Stomach (tissue), 9 donors: ENCODE data around the gene OGFR. TPM values are rescaled to one million over a fixed set of nuclear protein-coding genes. Genes with fewer than 3 reads are reported as not detected.

ENCODE experiments used
- DNase-seq, 2 donors: peaks; one replicate each; pipeline versions ENCODE4 v3.0.0 to v3.0.0-alpha.2; 2013 to 2019
- H3K27ac ChIP-seq, 5 donors: fragments of 200-600 bp in 4 of 5; sonication (generic) in 4 of 5; one replicate each; pipeline ENCODE4 v1.5.1; 2013 to 2019; ENCODE audit warnings: mild to moderate bottlenecking in 1 of 5, moderate library complexity in 1 of 5
- H3K27me3 ChIP-seq, 3 donors: fragments of 200-600 bp; sonication (generic); one replicate each; pipeline ENCODE4 v1.5.1; 2017 to 2019; ENCODE audit warnings: mixed run types in 1 of 3
- H3K36me3 ChIP-seq, 4 donors: fragments of 200-600 bp; sonication (generic); 1 replicate in 3 of 4; 2 replicates in 1 of 4; pipeline ENCODE4 v1.5.1; 2016 to 2019
- H3K4me1 ChIP-seq, 4 donors: fragments of 200-600 bp; sonication (generic); one replicate each; pipeline ENCODE4 v1.5.1; 2016 to 2019
- H3K4me3 ChIP-seq, 4 donors: fragments of 200-600 bp; sonication (generic) in 3 of 4; one replicate each; pipeline ENCODE4 v1.5.1; 2016 to 2019; ENCODE audit warnings: mild to moderate bottlenecking in 1 of 4
- H3K9me3 ChIP-seq, 4 donors: fragments of 200-600 bp; sonication (generic); one replicate each; pipeline ENCODE4 v1.5.1; 2016 to 2019
- EP300 ChIP-seq: sonication (generic); formaldehyde crosslinking; IDR thresholded peaks from one replicate; pipeline ENCODE4 v1.6.1; 2017; ENCODE audit warnings: antibody characterized with exemption
- POLR2A ChIP-seq, 4 donors: fragments of 450-650 bp; IDR thresholded peaks; one replicate each; pipeline ENCODE4 v1.6.1; 2016; ENCODE audit warnings: antibody characterized with exemption in 4 of 4, control low read depth in 2 of 4, mild to moderate bottlenecking in 1 of 4, moderate library complexity in 1 of 4
- POLR2AphosphoS5 ChIP-seq, 3 donors: sonication (generic); formaldehyde crosslinking; IDR thresholded peaks; one replicate each; pipeline ENCODE4 v1.6.1; 2016; ENCODE audit warnings: antibody characterized with exemption in 3 of 3
- WGBS, 5 donors: extraction: QIAGEN DNeasy Blood & Tissue Kit in 3 of 5; methylation state at CpG; one replicate each; pipeline versions ENCODE4 v1.1.5 to v1.1.7; 2013 to 2018; 5-methylcytosine and 5-hydroxymethylcytosine counted together
- intact Hi-C: fragments of 100-400 bp; cut with DNase I; formaldehyde crosslinking; loops from one replicate; pipeline ENCODE4 v1.15.1; 2023; ENCODE audit warnings: low total_unique reads
- polyA plus RNA-seq, 3 donors: library from polyadenylated mRNA; stranded (reverse); fragments of 200-250 nt; gene quantifications; one replicate each; pipeline ENCODE4 v1.2.3, GENCODE V29; 2013
- total RNA-seq, 5 donors: library from RNA; depleted of rRNA; stranded (reverse); fragments of >200 nt; gene quantifications; one replicate each; pipeline versions ENCODE4 v1.1.0 to v1.2.3, GENCODE V29; 2014 to 2016
- TF ChIP-seq, protein P1 (sequence below), 7 experiments: fragments of 450-650 bp in 4 of 7; fragments of 200-600 bp in 3 of 7; sonication (generic) in 3 of 7; IDR thresholded peaks; one replicate each; pipeline ENCODE4 v1.5.1; 2016 to 2019; ENCODE audit warnings: antibody characterized with exemption in 7 of 7, control low read depth in 2 of 7, mild to moderate bottlenecking in 1 of 7
- donor health status: healthy with polysubstance abuse.
- donor health status: Bipolar disorder and iron deficiency.
- donor health status: healthy.

The OGFR gene
- total and polyA plus RNA-seq, 8 donors = 20.1 to 75.3 (median 42.3) TPM

DNA sequence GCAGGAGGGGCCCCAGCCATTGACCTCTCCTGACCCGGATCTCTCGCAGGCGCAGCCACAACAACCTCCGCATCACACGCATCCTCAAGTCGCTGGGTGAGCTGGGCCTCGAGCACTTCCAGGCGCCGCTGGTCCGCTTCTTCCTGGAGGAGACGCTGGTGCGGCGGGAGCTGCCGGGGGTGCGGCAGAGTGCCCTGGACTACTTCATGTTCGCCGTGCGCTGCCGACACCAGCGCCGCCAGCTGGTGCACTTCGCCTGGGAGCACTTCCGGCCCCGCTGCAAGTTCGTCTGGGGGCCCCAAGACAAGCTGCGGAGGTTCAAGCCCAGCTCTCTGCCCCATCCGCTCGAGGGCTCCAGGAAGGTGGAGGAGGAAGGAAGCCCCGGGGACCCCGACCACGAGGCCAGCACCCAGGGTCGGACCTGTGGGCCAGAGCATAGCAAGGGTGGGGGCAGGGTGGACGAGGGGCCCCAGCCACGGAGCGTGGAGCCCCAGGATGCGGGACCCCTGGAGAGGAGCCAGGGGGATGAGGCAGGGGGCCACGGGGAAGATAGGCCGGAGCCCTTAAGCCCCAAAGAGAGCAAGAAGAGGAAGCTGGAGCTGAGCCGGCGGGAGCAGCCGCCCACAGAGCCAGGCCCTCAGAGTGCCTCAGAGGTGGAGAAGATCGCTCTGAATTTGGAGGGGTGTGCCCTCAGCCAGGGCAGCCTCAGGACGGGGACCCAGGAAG is 7.7 kb downstream of the OGFR start:
- TF ChIP-seq POLR2A (IDR thresholded peaks at IDR 0.05) = no peak
- no peak for TF ChIP-seq EP300
- TF ChIP-seq, protein P1, sequence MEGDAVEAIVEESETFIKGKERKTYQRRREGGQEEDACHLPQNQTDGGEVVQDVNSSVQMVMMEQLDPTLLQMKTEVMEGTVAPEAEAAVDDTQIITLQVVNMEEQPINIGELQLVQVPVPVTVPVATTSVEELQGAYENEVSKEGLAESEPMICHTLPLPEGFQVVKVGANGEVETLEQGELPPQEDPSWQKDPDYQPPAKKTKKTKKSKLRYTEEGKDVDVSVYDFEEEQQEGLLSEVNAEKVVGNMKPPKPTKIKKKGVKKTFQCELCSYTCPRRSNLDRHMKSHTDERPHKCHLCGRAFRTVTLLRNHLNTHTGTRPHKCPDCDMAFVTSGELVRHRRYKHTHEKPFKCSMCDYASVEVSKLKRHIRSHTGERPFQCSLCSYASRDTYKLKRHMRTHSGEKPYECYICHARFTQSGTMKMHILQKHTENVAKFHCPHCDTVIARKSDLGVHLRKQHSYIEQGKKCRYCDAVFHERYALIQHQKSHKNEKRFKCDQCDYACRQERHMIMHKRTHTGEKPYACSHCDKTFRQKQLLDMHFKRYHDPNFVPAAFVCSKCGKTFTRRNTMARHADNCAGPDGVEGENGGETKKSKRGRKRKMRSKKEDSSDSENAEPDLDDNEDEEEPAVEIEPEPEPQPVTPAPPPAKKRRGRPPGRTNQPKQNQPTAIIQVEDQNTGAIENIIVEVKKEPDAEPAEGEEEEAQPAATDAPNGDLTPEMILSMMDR (IDR thresholded peaks at IDR 0.05) = no peak
- TF ChIP-seq POLR2AphosphoS5 (IDR thresholded peaks at IDR 0.05) = no peak
- WGBS, 5 donors = 86 to 91% (median 89%) methylated on average over 41 to 43 of the region's 43 CpGs
- H3K27ac ChIP-seq = no peak overlapping the region
- H3K4me1 ChIP-seq = peaks cover 21 to 39% (median 38%) of the 10 kb centered on the region in 4 donors
- no peak overlapping the region for H3K4me3 ChIP-seq
- H3K27me3 ChIP-seq = peaks cover 17 to 35% (median 32%) of the 10 kb centered on the region in 3 donors
- peaks cover 59 to 68% (median 67%) of the 10 kb centered on the region in 4 donors for H3K36me3 ChIP-seq
- no peaks in the 10 kb centered on the region for H3K9me3 ChIP-seq
- intact Hi-C loops = no loop called here
- no peak for DNase-seq

DNA sequence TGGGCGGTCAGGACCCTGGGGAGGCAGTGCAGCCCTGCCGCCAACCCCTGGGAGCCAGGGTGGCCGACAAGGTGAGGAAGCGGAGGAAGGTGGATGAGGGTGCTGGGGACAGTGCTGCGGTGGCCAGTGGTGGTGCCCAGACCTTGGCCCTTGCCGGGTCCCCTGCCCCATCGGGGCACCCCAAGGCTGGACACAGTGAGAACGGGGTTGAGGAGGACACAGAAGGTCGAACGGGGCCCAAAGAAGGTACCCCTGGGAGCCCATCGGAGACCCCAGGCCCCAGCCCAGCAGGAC is 8.2 kb downstream of the OGFR start:
- Histone ChIP-seq H3K36me3 (peaks cover 56 to 63% (median 62%) of the 10 kb centered on the region in 4 donors), H3K4me1 (peaks cover 20 to 38% (median 38%) of the 10 kb centered on the region in 4 donors), H3K27ac (no peak overlapping the region), H3K27me3 (peaks cover 19 to 40% (median 37%) of the 10 kb centered on the region in 3 donors), H3K9me3 (no peaks in the 10 kb centered on the region), H3K4me3 (no peak overlapping the region)
- TF ChIP-seq, protein P1 (IDR thresholded peaks at IDR 0.05) = no peak
- TF ChIP-seq POLR2A (IDR thresholded peaks at IDR 0.05) (no peak), POLR2AphosphoS5 (IDR thresholded peaks at IDR 0.05) (no peak), EP300 (no peak)
- 91 to 98% (median 94%) methylated on average over 4 to 11 of the region's 11 CpGs for WGBS, 5 donors
- intact Hi-C loops = no loop called here
- DNase-seq = no peak

DNA sequence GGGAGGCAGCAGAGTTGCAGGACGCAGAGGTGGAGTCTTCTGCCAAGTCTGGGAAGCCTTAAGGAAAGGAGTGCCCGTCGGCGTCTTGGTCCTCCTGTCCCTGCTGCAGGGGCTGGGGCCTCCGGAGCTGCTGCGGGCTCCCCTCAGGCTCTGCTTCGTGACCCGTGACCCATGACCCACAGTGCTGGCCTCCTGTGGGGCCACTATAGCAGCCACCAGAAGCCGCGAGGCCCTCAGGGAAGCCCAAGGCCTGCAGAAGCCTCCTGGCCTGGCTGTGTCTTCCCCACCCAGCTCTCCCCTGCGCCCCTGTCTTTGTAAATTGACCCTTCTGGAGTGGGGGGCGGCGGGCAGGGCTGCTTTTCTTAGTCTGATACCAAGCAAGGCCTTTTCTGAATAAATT is 9.0 kb downstream of the OGFR start:
- DNase-seq = no peak
- Histone ChIP-seq H3K36me3 (peaks cover 49 to 56% (median 55%) of the 10 kb centered on the region in 4 donors), H3K4me1 (peaks cover 23 to 40% (median 38%) of the 10 kb centered on the region in 4 donors), H3K4me3 (no peak overlapping the region), H3K27me3 (peaks cover 22 to 48% (median 38%) of the 10 kb centered on the region in 3 donors), H3K27ac (no peak overlapping the region), H3K9me3 (no peaks in the 10 kb centered on the region)
- 85 to 90% (median 88%) methylated on average over 10 to 13 of the region's 13 CpGs for WGBS, 5 donors
- intact Hi-C loops = no loop called here
- TF ChIP-seq POLR2AphosphoS5 (IDR thresholded peaks at IDR 0.05) = no peak
- TF ChIP-seq, protein P1 (IDR thresholded peaks at IDR 0.05) = no peak
- TF ChIP-seq POLR2A (IDR thresholded peaks at IDR 0.05) = no peak
- TF ChIP-seq EP300 = no peak

DNA sequence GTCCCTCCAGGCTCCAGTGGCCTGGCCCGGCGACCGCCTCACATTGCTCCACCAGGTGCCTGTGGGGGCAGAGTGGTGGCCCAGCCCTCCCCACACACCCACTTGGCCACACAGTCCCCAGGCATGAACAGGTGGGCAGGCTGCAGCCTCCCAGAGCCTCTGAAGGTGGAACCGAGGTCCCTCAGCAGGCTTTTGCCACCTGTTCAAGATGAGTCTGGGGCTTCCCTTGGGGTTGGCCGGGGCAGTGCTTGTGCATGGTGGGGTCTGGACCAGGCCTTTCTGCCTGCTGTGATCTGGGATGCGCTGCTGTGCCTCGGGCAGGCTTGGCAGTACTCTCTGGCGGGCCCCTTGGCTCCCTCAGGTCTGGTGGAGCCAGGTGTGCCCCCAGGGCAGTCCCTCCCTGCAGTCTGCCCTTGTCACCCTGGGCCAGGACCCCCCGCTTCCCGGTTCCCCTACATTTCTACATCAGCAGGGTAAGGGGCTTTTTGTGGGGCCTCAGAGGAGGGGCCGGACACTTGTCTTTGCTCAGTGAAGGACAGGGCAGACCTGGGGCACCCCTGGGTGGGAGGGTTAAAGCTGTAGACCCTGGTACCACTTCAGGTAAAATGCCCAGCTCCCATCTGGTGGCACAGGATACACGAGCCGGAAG is 9.5 kb downstream of the OGFR start:
- intact Hi-C loops = no loop called here
- Histone ChIP-seq H3K27me3 (peaks cover 22 to 53% (median 44%) of the 10 kb centered on the region in 3 donors), H3K4me3 (no peak overlapping the region), H3K27ac (no peak overlapping the region), H3K4me1 (peaks cover 29 to 46% (median 44%) of the 10 kb centered on the region in 4 donors), H3K36me3 (peaks cover 45 to 50% (median 49%) of the 10 kb centered on the region in 4 donors), H3K9me3 (no peaks in the 10 kb centered on the region)
- WGBS, 5 donors = 59 to 81% (median 73%) methylated on average over 5 to 13 of the region's 13 CpGs
- no peak for TF ChIP-seq POLR2A (IDR thresholded peaks at IDR 0.05)
- no peak for TF ChIP-seq EP300
- TF ChIP-seq POLR2AphosphoS5 (IDR thresholded peaks at IDR 0.05) = no peak
- TF ChIP-seq, protein P1 (IDR thresholded peaks at IDR 0.05) = no peak
- no peak for DNase-seq
